CD14-positive monocyte (primary cell): Measurements from ENCODE around the gene COTL1. TPM values are rescaled to one million over a fixed set of nuclear protein-coding genes. Genes with fewer than 3 reads are reported as not detected.

Source experiments
- DNase-seq, 3 donors: peaks; one replicate each; pipeline ENCODE4 v3.0.0-alpha.2; 2011 to 2022
- H2AFZ ChIP-seq: 2 replicates; pipeline ENCODE4 v1.6.0; 2012; ENCODE audit warnings: mild to moderate bottlenecking, low read depth, low read length, inconsistent platforms; ENCODE audit not compliant: insufficient read depth, poor library complexity, severe bottlenecking
- H3K27ac ChIP-seq, 2 donors: 1 replicate in 1 of 2; 2 replicates in 1 of 2; pipeline ENCODE4 v1.5.1; 2012 to 2013; ENCODE audit warnings: low read length in 2 of 2, control low read depth in 1 of 2, inconsistent platforms in 1 of 2, low read depth in 1 of 2, mild to moderate bottlenecking in 1 of 2
- H3K27me3 ChIP-seq, 2 donors: one replicate each; pipeline versions ENCODE4 v1.6.0 to v1.6.1; 2011 to 2013; ENCODE audit warnings: low read length in 2 of 2; ENCODE audit not compliant: control insufficient read depth in 2 of 2, insufficient read depth in 2 of 2
- H3K36me3 ChIP-seq, 2 donors: replicated peaks in 1 of 2; 1 replicate in 1 of 2; 2 replicates in 1 of 2; pipeline versions ENCODE4 v1.5.1 to v1.6.1; 2012 to 2013; ENCODE audit warnings: low read length in 2 of 2, control low read depth in 1 of 2, inconsistent platforms in 1 of 2, mild to moderate bottlenecking in 1 of 2; ENCODE audit not compliant: insufficient read depth in 2 of 2, control insufficient read depth in 1 of 2
- H3K4me1 ChIP-seq, 2 donors: 1 replicate in 1 of 2; 2 replicates in 1 of 2; pipeline versions ENCODE4 v1.5.1 to v1.6.1; 2012 to 2013; ENCODE audit warnings: low read length in 2 of 2, control low read depth in 1 of 2, inconsistent platforms in 1 of 2, mild to moderate bottlenecking in 1 of 2, moderate library complexity in 1 of 2; ENCODE audit not compliant: insufficient read depth in 2 of 2, control insufficient read depth in 1 of 2
- H3K4me2 ChIP-seq: replicated peaks from 2 replicates; pipeline ENCODE3; 2012; ENCODE audit warnings: low read length, moderate library complexity, mild to moderate bottlenecking; ENCODE audit not compliant: poor library complexity, severe bottlenecking; ENCODE audit errors: extremely low read depth
- H3K4me3 ChIP-seq, 3 experiments: fragments of 200-600 bp in 1 of 3; sonication (generic) in 1 of 3; replicated peaks in 1 of 3; 1 replicate in 2 of 3; 2 replicates in 1 of 3; pipeline ENCODE4 v1.5.1; 2011 to 2013; ENCODE audit warnings: low read length in 3 of 3, mild to moderate bottlenecking in 3 of 3, control low read depth in 2 of 3, low read depth in 2 of 3, inconsistent platforms in 1 of 3, moderate library complexity in 1 of 3
- H3K79me2 ChIP-seq: 2 replicates; pipeline ENCODE4 v1.6.0; 2012; ENCODE audit warnings: mild to moderate bottlenecking, control low read depth, inconsistent platforms, low read length, moderate library complexity; ENCODE audit not compliant: insufficient read depth
- H3K9ac ChIP-seq: 2 replicates; pipeline ENCODE4 v1.6.0; 2017; ENCODE audit warnings: low read length, mild to moderate bottlenecking; ENCODE audit not compliant: insufficient read depth, poor library complexity, severe bottlenecking
- H3K9me3 ChIP-seq, 2 donors: replicated peaks in 1 of 2; 1 replicate in 1 of 2; 2 replicates in 1 of 2; pipeline versions ENCODE4 v1.5.1 to v1.6.1; 2012 to 2013; ENCODE audit warnings: low read length in 2 of 2, control low read depth in 1 of 2; ENCODE audit not compliant: control insufficient read depth in 1 of 2, insufficient read depth in 1 of 2
- H4K20me1 ChIP-seq: 2 replicates; pipeline ENCODE4 v1.6.0; 2012; ENCODE audit warnings: mild to moderate bottlenecking, low read length, control low read depth, moderate library complexity; ENCODE audit not compliant: insufficient read depth
- H3K27ac Mint-ChIP-seq, 7 donors: one replicate each; pipeline ENCODE4 v1.8.0; 2020; ENCODE audit warnings: mild to moderate bottlenecking in 7 of 7, mixed read lengths in 7 of 7, moderate library complexity in 6 of 7, inconsistent platforms in 2 of 7
- H3K27me3 Mint-ChIP-seq, 3 donors: one replicate each; pipeline ENCODE4 v1.8.0; 2021 to 2022; ENCODE audit warnings: low read depth in 3 of 3, mild to moderate bottlenecking in 3 of 3, mixed read lengths in 3 of 3, moderate library complexity in 3 of 3, inconsistent platforms in 1 of 3
- H3K36me3 Mint-ChIP-seq, 2 donors: one replicate each; pipeline ENCODE4 v1.8.0; 2020; ENCODE audit warnings: mixed read lengths in 2 of 2, inconsistent platforms in 1 of 2, mild to moderate bottlenecking in 1 of 2
- H3K4me1 Mint-ChIP-seq: one replicate; pipeline ENCODE4 v1.8.0; 2020; ENCODE audit warnings: mild to moderate bottlenecking, mixed read lengths
- H3K4me3 Mint-ChIP-seq, 2 donors: one replicate each; pipeline ENCODE4 v1.8.0; 2020; ENCODE audit warnings: mild to moderate bottlenecking in 2 of 2, mixed read lengths in 2 of 2, moderate library complexity in 1 of 2
- H3K9me3 Mint-ChIP-seq, 7 donors: one replicate each; pipeline ENCODE4 v1.8.0; 2020 to 2022; ENCODE audit warnings: mixed read lengths in 7 of 7, mild to moderate bottlenecking in 6 of 7, moderate library complexity in 6 of 7, inconsistent platforms in 2 of 7
- WGBS: methylation state at CpG from one replicate; pipeline ENCODE4 v1.1.5; 2013; ENCODE audit warnings: missing lambda C conversion rate; ENCODE audit not compliant: insufficient coverage; 5-methylcytosine and 5-hydroxymethylcytosine counted together
- intact Hi-C, 2 donors: fragments of 100-400 bp; cut with micrococcal nuclease; formaldehyde crosslinking; loops; one replicate each; pipeline versions ENCODE4 v1.15.0 to v1.15.1; 2023
- polyA plus RNA-seq, 3 donors: library from polyadenylated mRNA; depleted of rRNA in 1 of 3; unstranded in 2 of 3; stranded (reverse) in 1 of 3; fragments of 300-500 nt in 2 of 3; fragments of >200 nt in 1 of 3; fragmentation: Illumina TruSeq in 2 of 3; gene quantifications; 1 replicate in 2 of 3; 2 replicates in 1 of 3; pipeline ENCODE4 v1.2.3, GENCODE V29; 2012 to 2021
- TF ChIP-seq, protein P1 (sequence below): fragments of 200-600 bp; IDR thresholded peaks from one replicate; pipeline ENCODE4 v1.8.0; 2022; ENCODE audit warnings: antibody characterized with exemption, mild to moderate bottlenecking

Gene COTL1
- polyA plus RNA-seq, 3 donors = 648 to 1,843 (median 1,643) TPM

DNA sequence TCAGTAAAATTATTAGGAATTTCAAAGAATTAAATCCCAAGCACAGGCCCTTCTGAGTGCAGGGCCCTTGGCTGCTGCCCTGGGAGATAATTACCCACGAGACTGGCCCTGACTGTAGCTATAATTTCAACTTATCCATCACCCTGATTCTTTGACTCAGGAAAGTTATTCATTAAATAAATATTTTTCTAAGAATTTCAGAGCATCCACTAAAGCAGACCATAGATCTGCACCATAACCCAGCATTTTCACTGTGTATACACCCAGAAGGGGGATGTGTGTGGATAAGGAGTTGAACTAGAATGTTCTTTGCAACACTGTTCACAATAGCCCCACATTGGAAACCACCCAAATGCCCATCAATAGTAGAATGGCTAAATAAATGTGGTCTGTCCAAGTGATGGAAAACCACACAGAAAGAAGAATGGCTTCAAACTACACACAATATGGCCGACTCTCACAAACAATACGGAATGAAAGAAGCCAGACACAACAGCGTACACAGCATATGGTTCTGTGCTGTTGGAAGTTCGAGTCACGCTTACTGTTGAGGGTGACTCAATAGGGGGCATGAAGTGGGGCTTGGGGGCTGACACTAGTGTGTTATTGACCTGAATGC lies 79.5 kb downstream of the COTL1 start:
- H3K36me3 Mint-ChIP-seq = no peaks in the 10 kb centered on the region
- 100% methylated on average over 2 of the region's 6 CpGs for WGBS
- H3K27ac ChIP-seq = no peak overlapping the region
- intact Hi-C loops = no loop called here
- H3K4me1 Mint-ChIP-seq = peaks cover 5% of the 10 kb centered on the region
- no peaks in the 10 kb centered on the region for H4K20me1 ChIP-seq
- H2AFZ ChIP-seq = no peak overlapping the region
- no peaks in the 10 kb centered on the region for H3K36me3 ChIP-seq
- no peak overlapping the region for H3K4me2 ChIP-seq
- H3K9me3 Mint-ChIP-seq = peaks cover 0 to 6% (median 0%) of the 10 kb centered on the region in 7 donors
- peaks cover 8 to 12% of the 10 kb centered on the region in 2 donors for H3K4me1 ChIP-seq
- no peak overlapping the region for H3K27ac Mint-ChIP-seq
- H3K4me3 ChIP-seq = no peak overlapping the region
- no peak overlapping the region for H3K4me3 Mint-ChIP-seq
- H3K9ac ChIP-seq = no peak overlapping the region
- TF ChIP-seq, protein P1, sequence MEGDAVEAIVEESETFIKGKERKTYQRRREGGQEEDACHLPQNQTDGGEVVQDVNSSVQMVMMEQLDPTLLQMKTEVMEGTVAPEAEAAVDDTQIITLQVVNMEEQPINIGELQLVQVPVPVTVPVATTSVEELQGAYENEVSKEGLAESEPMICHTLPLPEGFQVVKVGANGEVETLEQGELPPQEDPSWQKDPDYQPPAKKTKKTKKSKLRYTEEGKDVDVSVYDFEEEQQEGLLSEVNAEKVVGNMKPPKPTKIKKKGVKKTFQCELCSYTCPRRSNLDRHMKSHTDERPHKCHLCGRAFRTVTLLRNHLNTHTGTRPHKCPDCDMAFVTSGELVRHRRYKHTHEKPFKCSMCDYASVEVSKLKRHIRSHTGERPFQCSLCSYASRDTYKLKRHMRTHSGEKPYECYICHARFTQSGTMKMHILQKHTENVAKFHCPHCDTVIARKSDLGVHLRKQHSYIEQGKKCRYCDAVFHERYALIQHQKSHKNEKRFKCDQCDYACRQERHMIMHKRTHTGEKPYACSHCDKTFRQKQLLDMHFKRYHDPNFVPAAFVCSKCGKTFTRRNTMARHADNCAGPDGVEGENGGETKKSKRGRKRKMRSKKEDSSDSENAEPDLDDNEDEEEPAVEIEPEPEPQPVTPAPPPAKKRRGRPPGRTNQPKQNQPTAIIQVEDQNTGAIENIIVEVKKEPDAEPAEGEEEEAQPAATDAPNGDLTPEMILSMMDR = no peak
- no peaks in the 10 kb centered on the region for H3K9me3 ChIP-seq
- DNase-seq = no peak
- H3K79me2 ChIP-seq = no peaks in the 10 kb centered on the region
- peaks cover 1 to 4% (median 2%) of the 10 kb centered on the region in 3 donors for H3K27me3 Mint-ChIP-seq
- H3K27me3 ChIP-seq = no peaks in the 10 kb centered on the region

DNA sequence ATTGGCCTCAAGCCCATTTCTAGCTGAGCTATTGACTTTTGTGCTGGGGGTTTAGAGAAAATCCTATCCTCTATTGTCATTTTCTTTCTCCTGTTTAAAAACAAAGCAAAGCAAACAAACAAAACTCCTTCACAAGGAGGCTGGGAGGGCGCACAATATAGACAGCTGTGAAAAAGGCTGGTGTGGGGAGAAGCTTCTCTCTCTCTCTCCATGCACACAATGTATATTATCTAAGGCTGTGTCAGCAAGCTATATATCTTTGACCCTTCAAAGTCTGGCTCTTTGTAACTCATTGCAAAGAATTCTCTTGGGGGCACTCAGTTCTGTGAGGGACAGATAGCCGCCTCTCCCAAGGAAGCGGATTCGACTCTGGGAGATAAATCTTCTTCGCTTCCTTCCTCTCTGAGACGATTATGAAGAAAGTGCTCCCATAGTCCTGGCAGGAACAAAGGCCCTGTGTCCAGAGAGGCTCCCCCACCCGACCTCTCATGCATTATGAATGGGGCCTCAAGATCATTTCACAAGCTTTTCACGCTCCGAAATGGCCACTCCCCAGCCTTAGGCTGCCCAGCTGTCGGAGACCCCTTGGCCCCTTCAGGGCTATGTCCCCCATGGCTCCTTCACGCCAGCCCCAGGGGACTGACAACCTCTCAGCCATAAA lies 80.3 kb downstream of the COTL1 start:
- Histone ChIP-seq H2AFZ (no peak overlapping the region), H4K20me1 (no peaks in the 10 kb centered on the region), H3K4me2 (no peak overlapping the region), H3K36me3 (no peaks in the 10 kb centered on the region), H3K4me3 (no peak overlapping the region), H3K9ac (no peak overlapping the region), H3K27me3 (no peaks in the 10 kb centered on the region), H3K27ac (no peak overlapping the region), H3K9me3 (no peaks in the 10 kb centered on the region), H3K79me2 (no peaks in the 10 kb centered on the region), H3K4me1 (peaks cover 13 to 17% of the 10 kb centered on the region in 2 donors)
- Mint-ChIP-seq H3K4me3 (no peak overlapping the region), H3K27me3 (peaks cover 4 to 6% (median 5%) of the 10 kb centered on the region in 3 donors), H3K27ac (no peak overlapping the region), H3K36me3 (no peaks in the 10 kb centered on the region), H3K4me1 (peaks cover 10% of the 10 kb centered on the region), H3K9me3 (peaks cover 0 to 6% (median 1%) of the 10 kb centered on the region in 7 donors)
- intact Hi-C loops = no loop called here
- TF ChIP-seq, protein P1 = no peak
- 79% methylated on average over 10 of the region's 11 CpGs for WGBS
- no peak for DNase-seq
